Heart right ventricle (tissue), 16 donors: ENCODE measurements around the gene APOC1. TPM values are rescaled to one million over a fixed set of nuclear protein-coding genes. Genes with fewer than 3 reads are reported as not detected.

ENCODE experiments used
- ATAC-seq, 8 donors: fragments of 200-7000 bp; cut with Tn5 transposase; one replicate each; pipeline ENCODE4 v1.9.1; 2020; ENCODE audit warnings: mild to moderate bottlenecking in 8 of 8, moderate library complexity in 8 of 8, moderate number of reproducible peaks in 1 of 8
- DNase-seq, 2 donors: peaks; one replicate each; pipeline ENCODE4 v3.0.0-alpha.2; 2020
- H3K27ac ChIP-seq, 10 donors: fragments of 200-600 bp; sonication (generic) in 2 of 10; one replicate each; pipeline versions ENCODE4 v1.5.0 to v1.8.0; 2020 to 2022; ENCODE audit warnings: mild to moderate bottlenecking in 3 of 10
- H3K27me3 ChIP-seq, 7 donors: fragments of 200-600 bp; one replicate each; pipeline ENCODE4 v1.8.0; 2021 to 2022; ENCODE audit warnings: mild to moderate bottlenecking in 2 of 7
- H3K36me3 ChIP-seq, 9 donors: fragments of 200-600 bp; sonication (generic) in 1 of 9; one replicate each; pipeline versions ENCODE4 v1.5.0 to v1.8.0; 2020 to 2022; ENCODE audit warnings: mild to moderate bottlenecking in 2 of 9
- H3K4me1 ChIP-seq, 9 donors: fragments of 200-600 bp; sonication (generic) in 1 of 9; one replicate each; pipeline versions ENCODE4 v1.5.0 to v1.8.0; 2020 to 2022; ENCODE audit warnings: mild to moderate bottlenecking in 4 of 9
- H3K4me3 ChIP-seq, 10 donors: fragments of 200-600 bp; sonication (generic) in 2 of 10; one replicate each; pipeline versions ENCODE4 v1.5.0 to v1.8.0; 2020 to 2022; ENCODE audit warnings: mild to moderate bottlenecking in 7 of 10, moderate library complexity in 2 of 10
- H3K9me3 ChIP-seq, 11 donors: fragments of 200-600 bp in 10 of 11; sonication (generic) in 2 of 11; one replicate each; pipeline versions ENCODE4 v1.5.0 to v1.8.0; 2013 to 2022; ENCODE audit warnings: mild to moderate bottlenecking in 2 of 11, control low read depth in 1 of 11, moderate library complexity in 1 of 11
- whole genome bisulfite sequencing, 2 donors: extraction: QIAGEN DNeasy Blood & Tissue Kit; methylation state at CpG; one replicate each; pipeline ENCODE4 v1.1.7; 2013; ENCODE audit warnings: inconsistent platforms in 1 of 2; 5-methylcytosine and 5-hydroxymethylcytosine counted together
- intact Hi-C, 10 donors: fragments of 100-400 bp; cut with DNase I; formaldehyde crosslinking; loops; one replicate each; pipeline versions ENCODE4 v1.11.1 to v1.14.2; 2022
- polyA plus RNA-seq, 2 donors: library from polyadenylated mRNA; stranded (reverse); fragments of 200-250 nt; gene quantifications; one replicate each; pipeline ENCODE4 v1.2.3, GENCODE V29; 2013
- total RNA-seq, 10 donors: library from RNA; stranded (reverse); fragmentation: NEBNext Ultra II Directional in 3 of 10; extraction: Animal tissue kit (Norgen Biotek cat#: 25700) in 3 of 10; gene quantifications; one replicate each; pipeline versions ENCODE4 v1.2.1 to v1.2.4, GENCODE V29; 2021 to 2023
- TF ChIP-seq, protein P1 (sequence below), 9 donors: fragments of 200-600 bp; sonication (generic) in 2 of 9; IDR thresholded peaks; one replicate each; pipeline versions ENCODE4 v1.5.0 to v1.8.0; 2021 to 2022; ENCODE audit warnings: antibody characterized with exemption in 9 of 9, mild to moderate bottlenecking in 5 of 9, moderate library complexity in 1 of 9
- donor health status: Arrhythmogenic right ventricular cardiomyopathy.
- donor health status: ischemic (EF 13 %, LVEDD 7.1; RV severe dilation, severe dysfunction).
- donor health status: healthy with polysubstance abuse.
- donor health status: DM: no; HTN: yes; CAD: no.
- donor health status: DM: no; HTN: no; CAD: no.
- donor health status: ischemic (EF 25% LVEDD 6.9; RV normal size, moderate dysfunction).
- donor health status: ischemic (EF 25% LVEDD 5.7; RV mildly dilated, moderate dysfunction).
- donor health status: healthy.
- donor health status: DM: yes; HTN: yes; CAD: no.
- donor health status: Ischemic cardiomyopathy.
- donor health status: ischemic (EF 35%, LVEDD 5.7; RV mildly dilated, moderate dysfunction).
- donor health status: nonischemic (EF 11% LVEDD 7.7; RV severe dilation, severe dysfunction).
- donor health status: DM: yes; HTN: yes; CAD: no.
- donor health status: PGD.
- donor health status: ischemic (EF 29% LVEDD 5.4; RV normal size, mild dysfunction).
- donor health status: nonischemic (EF 23%, LVEDD 6.1; RV moderate dilation, normal function).

Gene APOC1
- total and polyA plus RNA-seq, 12 donors, result 1.4 to 13.5 (median 2.9) TPM; not detected in 5

DNA sequence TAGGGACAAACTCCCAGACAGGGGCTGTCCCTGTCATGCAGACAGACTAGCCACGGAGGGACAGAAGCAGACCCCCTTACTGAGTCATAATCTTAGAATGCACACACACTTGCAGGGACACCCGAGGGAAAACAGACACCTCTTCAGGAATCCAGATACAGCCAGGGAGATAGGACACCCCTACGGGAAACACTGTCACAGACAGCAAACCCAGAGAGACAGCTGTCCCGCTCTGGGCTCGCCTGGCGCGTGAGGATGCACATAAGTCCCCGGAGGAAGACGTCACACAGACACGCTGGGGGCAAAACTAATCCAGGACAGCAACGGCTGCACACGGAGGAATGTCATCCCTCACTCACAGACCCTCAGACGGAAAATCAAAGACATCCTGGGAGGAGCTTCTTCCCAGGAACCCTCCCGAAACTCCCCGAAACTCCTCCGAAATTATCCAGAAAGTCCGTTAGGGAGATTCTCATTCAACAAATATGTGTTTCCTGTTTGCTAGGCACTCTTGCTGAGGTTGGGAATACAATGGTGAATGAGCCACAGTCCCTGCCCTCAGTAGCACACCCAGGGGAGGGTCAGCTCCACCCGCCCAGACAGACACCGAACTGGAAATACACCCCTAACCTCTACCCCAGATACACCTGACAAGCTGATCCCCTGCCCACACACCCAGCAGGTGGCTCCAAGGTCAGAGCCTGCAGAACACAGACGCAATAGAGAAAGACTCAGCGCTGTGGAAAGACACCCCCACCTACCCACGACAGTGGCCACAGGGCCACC lies 38.5 kb upstream of the APOC1 start:
- intact Hi-C loops, result no loop called here
- peak overlapping the region in 8 of 10 donors; percentile 2 to 60 (median 40) for H3K27ac ChIP-seq
- H3K27me3 ChIP-seq, result no peaks in the 10 kb centered on the region
- H3K4me3 ChIP-seq, result no peak overlapping the region
- ATAC-seq (peak in 5 of 8 donors; percentile 24 to 62 (median 36)), DNase-seq (no peak)
- peaks cover 0 to 94% (median 57%) of the 10 kb centered on the region in 9 donors for H3K36me3 ChIP-seq
- H3K9me3 ChIP-seq, result no peaks in the 10 kb centered on the region
- H3K4me1 ChIP-seq, result peaks cover 3 to 52% (median 23%) of the 10 kb centered on the region in 9 donors
- TF ChIP-seq, protein P1, sequence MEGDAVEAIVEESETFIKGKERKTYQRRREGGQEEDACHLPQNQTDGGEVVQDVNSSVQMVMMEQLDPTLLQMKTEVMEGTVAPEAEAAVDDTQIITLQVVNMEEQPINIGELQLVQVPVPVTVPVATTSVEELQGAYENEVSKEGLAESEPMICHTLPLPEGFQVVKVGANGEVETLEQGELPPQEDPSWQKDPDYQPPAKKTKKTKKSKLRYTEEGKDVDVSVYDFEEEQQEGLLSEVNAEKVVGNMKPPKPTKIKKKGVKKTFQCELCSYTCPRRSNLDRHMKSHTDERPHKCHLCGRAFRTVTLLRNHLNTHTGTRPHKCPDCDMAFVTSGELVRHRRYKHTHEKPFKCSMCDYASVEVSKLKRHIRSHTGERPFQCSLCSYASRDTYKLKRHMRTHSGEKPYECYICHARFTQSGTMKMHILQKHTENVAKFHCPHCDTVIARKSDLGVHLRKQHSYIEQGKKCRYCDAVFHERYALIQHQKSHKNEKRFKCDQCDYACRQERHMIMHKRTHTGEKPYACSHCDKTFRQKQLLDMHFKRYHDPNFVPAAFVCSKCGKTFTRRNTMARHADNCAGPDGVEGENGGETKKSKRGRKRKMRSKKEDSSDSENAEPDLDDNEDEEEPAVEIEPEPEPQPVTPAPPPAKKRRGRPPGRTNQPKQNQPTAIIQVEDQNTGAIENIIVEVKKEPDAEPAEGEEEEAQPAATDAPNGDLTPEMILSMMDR (IDR thresholded peaks at IDR 0.05), result no peak
- 51 to 54% methylated on average over 22 of the region's 22 CpGs for WGBS, 2 donors

DNA sequence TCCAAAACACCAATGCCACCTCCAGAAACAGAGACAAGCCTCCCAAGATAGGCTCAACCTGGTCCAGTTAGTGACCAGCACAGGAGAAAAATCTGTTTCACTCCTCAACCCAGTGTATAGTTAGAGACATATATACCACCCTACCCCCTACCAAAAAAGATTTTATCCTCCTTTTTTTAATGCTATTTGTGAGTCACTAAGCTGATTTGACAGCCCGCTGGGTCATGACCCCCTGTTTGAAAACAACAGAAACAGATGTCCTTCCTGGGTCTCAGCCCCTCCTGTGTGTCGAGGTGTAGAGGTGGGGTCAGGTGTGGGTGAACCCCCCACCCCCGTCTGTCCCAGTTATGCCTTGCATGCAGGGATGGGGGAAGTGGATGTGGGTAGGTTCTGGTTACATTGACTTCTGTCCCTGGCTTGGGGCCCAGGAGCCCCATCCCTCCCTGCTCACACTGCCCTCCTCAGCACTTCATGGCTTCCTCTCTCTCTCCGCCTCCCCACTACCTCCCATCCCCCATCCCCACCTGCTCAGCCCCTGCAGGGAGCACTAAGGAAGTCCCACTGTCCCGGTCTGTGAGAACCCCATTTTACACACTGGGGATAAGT lies 37.4 kb upstream of the APOC1 start:
- WGBS, 2 donors, result 72 to 75% methylated on average over 5 of the region's 5 CpGs
- peaks cover 0 to 40% (median 17%) of the 10 kb centered on the region in 9 donors for H3K4me1 ChIP-seq
- H3K36me3 ChIP-seq, result peaks cover 0 to 86% (median 48%) of the 10 kb centered on the region in 9 donors
- ATAC-seq (no peak), DNase-seq (no peak)
- no peaks in the 10 kb centered on the region for H3K27me3 ChIP-seq
- H3K9me3 ChIP-seq, result no peaks in the 10 kb centered on the region
- intact Hi-C loops, result no loop called here
- TF ChIP-seq, protein P1 (IDR thresholded peaks at IDR 0.05), result no peak
- no peak overlapping the region for H3K4me3 ChIP-seq
- peak overlapping the region in 2 of 10 donors; percentile 2 to 60 for H3K27ac ChIP-seq

DNA sequence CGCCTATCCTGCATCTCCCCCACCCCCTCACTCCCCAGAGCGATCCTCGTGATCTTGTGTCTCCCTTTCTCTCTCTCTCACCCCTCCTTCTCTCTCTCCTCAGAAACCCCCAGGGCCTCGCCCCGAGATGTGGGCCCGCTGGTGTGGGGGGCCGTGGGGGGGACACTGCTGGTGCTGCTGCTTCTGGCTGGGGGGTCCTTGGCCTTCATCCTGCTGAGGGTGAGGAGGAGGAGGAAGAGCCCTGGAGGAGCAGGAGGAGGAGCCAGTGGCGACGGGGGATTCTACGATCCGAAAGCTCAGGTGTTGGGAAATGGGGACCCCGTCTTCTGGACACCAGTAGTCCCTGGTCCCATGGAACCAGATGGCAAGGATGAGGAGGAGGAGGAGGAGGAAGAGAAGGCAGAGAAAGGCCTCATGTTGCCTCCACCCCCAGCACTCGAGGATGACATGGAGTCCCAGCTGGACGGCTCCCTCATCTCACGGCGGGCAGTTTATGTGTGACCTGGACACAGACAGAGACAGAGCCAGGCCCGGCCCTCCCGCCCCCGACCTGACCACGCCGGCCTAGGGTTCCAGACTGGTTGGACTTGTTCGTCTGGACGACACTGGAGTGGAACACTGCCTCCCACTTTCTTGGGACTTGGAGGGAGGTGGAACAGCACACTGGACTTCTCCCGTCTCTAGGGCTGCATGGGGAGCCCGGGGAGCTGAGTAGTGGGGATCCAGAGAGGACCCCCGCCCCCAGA lies 36.1 kb upstream of the APOC1 start:
- WGBS, 2 donors, result 86 to 90% methylated on average over 26 of the region's 26 CpGs
- DNase-seq (no peak), ATAC-seq (no peak)
- no peaks in the 10 kb centered on the region for H3K27me3 ChIP-seq
- H3K4me3 ChIP-seq, result no peak overlapping the region
- TF ChIP-seq, protein P1 (IDR thresholded peaks at IDR 0.05), result no peak
- H3K9me3 ChIP-seq, result no peaks in the 10 kb centered on the region
- peaks cover 0 to 35% (median 13%) of the 10 kb centered on the region in 9 donors for H3K4me1 ChIP-seq
- H3K36me3 ChIP-seq, result peaks cover 0 to 82% (median 36%) of the 10 kb centered on the region in 9 donors
- intact Hi-C loops, result no loop called here
- no peak overlapping the region for H3K27ac ChIP-seq
